Endothelial cell of umbilical vein (primary cell): Measurements from ENCODE around the gene KCNG2. TPM values are rescaled to one million over a fixed set of nuclear protein-coding genes. Genes with fewer than 3 reads are reported as not detected.

Experiments used
- BruUV-seq: library from RNA; stranded (reverse); fragments of 400-500 nt; replicated peaks from 2 replicates; lab custom pipeline; 2021; lab: Mats Ljungman, UMichigan
- CTCF ChIA-PET: fragments of 300-600, 350-600 bp; sonication (Branson Sonifier 250); formaldehyde crosslinking; loops from one replicate; lab custom pipeline; 2021; ENCODE audit warnings: antibody characterized with exemption, inconsistent platforms; lab: Charles Lee
- POLR2A ChIA-PET: fragments of 300-600, 350-600 bp; sonication (Branson Sonifier 250); formaldehyde crosslinking; loops from one replicate; lab custom pipeline; 2021; ENCODE audit warnings: antibody characterized with exemption, inconsistent platforms; lab: Charles Lee
- DNase-seq: peaks from one replicate; pipeline ENCODE4 v3.0.0-alpha.2; 2011; ENCODE audit warnings: low read depth, low spot score
- FAIRE-seq: peaks from 2 replicates; lab custom pipeline; 2011; peaks lifted over from hg19 to GRCh38; lab: Jason Lieb, UNC
- H2AFZ ChIP-seq: 2 replicates; pipeline ENCODE4 v1.6.0; 2012; ENCODE audit warnings: low read depth, low read length, control low read depth, inconsistent platforms
- H3K27ac ChIP-seq: 2 replicates; pipeline ENCODE4 v1.5.1; 2011; ENCODE audit warnings: low read depth, mild to moderate bottlenecking, control low read depth, low read length, moderate library complexity; ENCODE audit not compliant: insufficient read depth
- H3K27me3 ChIP-seq, 2 experiments: 2 replicates each; pipeline versions ENCODE4 v1.6.0 to v1.6.1; 2011; ENCODE audit warnings: low read length in 2 of 2, mixed read lengths in 1 of 2; ENCODE audit not compliant: control insufficient read depth in 2 of 2, insufficient read depth in 2 of 2
- H3K36me3 ChIP-seq, 2 experiments: 2 replicates in 1 of 2; 3 replicates in 1 of 2; pipeline ENCODE4 v1.5.1; 2011; ENCODE audit warnings: low read length in 2 of 2, mild to moderate bottlenecking in 1 of 2, moderate library complexity in 1 of 2; ENCODE audit not compliant: control insufficient read depth in 2 of 2, insufficient read depth in 2 of 2; ENCODE audit errors: extremely low read depth in 1 of 2
- H3K4me1 ChIP-seq: 3 replicates; pipeline ENCODE4 v1.5.1; 2011; ENCODE audit warnings: mild to moderate bottlenecking, low read length; ENCODE audit not compliant: control insufficient read depth, insufficient read depth; ENCODE audit errors: extremely low read depth
- H3K4me2 ChIP-seq: 2 replicates; pipeline ENCODE4 v1.6.1; 2011; ENCODE audit warnings: low read length, control low read depth, mixed read lengths; ENCODE audit not compliant: insufficient read depth
- H3K4me3 ChIP-seq, 3 experiments: fragments of 200-600 bp in 1 of 3; sonication (generic), shearing (Covaris generic) in 1 of 3; replicated peaks in 1 of 3; 2 replicates each; pipeline ENCODE4 v1.5.1; 2011 to 2016; ENCODE audit warnings: control low read depth in 3 of 3, low read length in 3 of 3, mild to moderate bottlenecking in 2 of 3, inconsistent platforms in 1 of 3, low read depth in 1 of 3, moderate library complexity in 1 of 3; ENCODE audit not compliant: insufficient read depth in 1 of 3
- H3K79me2 ChIP-seq: 2 replicates; pipeline ENCODE4 v1.6.0; 2012; ENCODE audit warnings: low read length, inconsistent platforms; ENCODE audit not compliant: control insufficient read depth, insufficient read depth
- H3K9ac ChIP-seq: replicated peaks from 2 replicates; pipeline ENCODE3; 2011; ENCODE audit warnings: low read length, control low read depth; ENCODE audit not compliant: insufficient read depth; ENCODE audit errors: extremely low read depth
- H3K9me1 ChIP-seq: replicated peaks from 3 replicates; pipeline ENCODE4 v1.6.0; 2011; ENCODE audit warnings: mild to moderate bottlenecking, low read length; ENCODE audit not compliant: control insufficient read depth, insufficient read depth; ENCODE audit errors: extremely low read depth
- H3K9me3 ChIP-seq: replicated peaks from 2 replicates; pipeline ENCODE4 v1.5.1; 2012; ENCODE audit warnings: low read length, inconsistent platforms; ENCODE audit not compliant: control insufficient read depth, insufficient read depth
- H4K20me1 ChIP-seq: replicated peaks from 2 replicates; pipeline ENCODE3; 2011; ENCODE audit warnings: mild to moderate bottlenecking, low read length; ENCODE audit not compliant: control insufficient read depth, insufficient read depth; ENCODE audit errors: extremely low read depth
- CTCF ChIP-seq, 2 donors: IDR thresholded peaks; 1 replicate in 1 of 2; 2 replicates in 1 of 2; pipeline ENCODE4 v1.5.1; 2011; ENCODE audit warnings: low read length in 2 of 2, mild to moderate bottlenecking in 2 of 2, moderate library complexity in 2 of 2, control low read depth in 1 of 2, inconsistent platforms in 1 of 2, low read depth in 1 of 2; ENCODE audit not compliant: insufficient read depth in 1 of 2; ENCODE audit errors: extremely low read depth in 1 of 2
- EZH2 ChIP-seq: IDR thresholded peaks from 2 replicates; pipeline ENCODE4 v1.6.1; 2012; ENCODE audit warnings: borderline replicate concordance, low read depth, mild to moderate bottlenecking, moderate library complexity, low read length, inconsistent platforms; ENCODE audit not compliant: severe bottlenecking
- FOS ChIP-seq: IDR thresholded peaks from 2 replicates; pipeline ENCODE4 v1.6.1; 2011; ENCODE audit warnings: mild to moderate bottlenecking, low read length, moderate library complexity, borderline replicate concordance; ENCODE audit not compliant: insufficient read depth
- GATA2 ChIP-seq: IDR thresholded peaks from 2 replicates; pipeline ENCODE4 v1.7.0; 2011; ENCODE audit warnings: low read depth, mild to moderate bottlenecking, moderate library complexity, mixed read lengths, low read length; ENCODE audit not compliant: insufficient read length, insufficient read depth
- JUN ChIP-seq: IDR thresholded peaks from 2 replicates; pipeline ENCODE4 v1.6.1; 2011; ENCODE audit warnings: borderline replicate concordance, low read depth; ENCODE audit not compliant: insufficient read length, insufficient read depth
- MYC ChIP-seq: IDR thresholded peaks from one replicate; pipeline ENCODE4 v1.6.1; 2011; ENCODE audit warnings: mild to moderate bottlenecking, low read depth, low read length
- POLR2A ChIP-seq: IDR thresholded peaks from 2 replicates; pipeline ENCODE4 v1.6.1; 2012; ENCODE audit warnings: low read depth, mild to moderate bottlenecking, control low read depth, low read length
- POLR2AphosphoS5 ChIP-seq: IDR thresholded peaks from 2 replicates; pipeline ENCODE4 v1.6.1; 2012; ENCODE audit warnings: low read depth, mild to moderate bottlenecking, control low read depth, low read length, moderate library complexity; ENCODE audit not compliant: insufficient read depth
- dilution Hi-C: fragments of 300-500 bp; cut with MboI; formaldehyde crosslinking; loops from one replicate; pipeline ENCODE4 v1.15.0; 2019; ENCODE audit warnings: low sequenced_read_pairs; ENCODE audit not compliant: extremely low pct_ligation_motif_present
- intact Hi-C: fragments of 100-400 bp; cut with micrococcal nuclease; formaldehyde crosslinking; loops from one replicate; pipeline ENCODE4 v1.10.0; 2022
- polyA plus RNA-seq, 4 experiments: library from polyadenylated mRNA; depleted of rRNA in 3 of 4; stranded (reverse) in 3 of 4; unstranded in 1 of 4; fragments of >200 nt; gene quantifications; 2 replicates each; pipeline versions ENCODE4 v1.2.1 to v1.2.3, GENCODE V29; 2011 to 2012; ENCODE audit warnings: missing spikeins in 1 of 4
- total RNA-seq: library from RNA; stranded (reverse); gene quantifications from 2 replicates; pipeline ENCODE4 v1.2.3, GENCODE V29; 2021
- TF ChIP-seq, protein P1 (sequence below): IDR thresholded peaks from 2 replicates; pipeline ENCODE4 v1.6.1; 2011; ENCODE audit not compliant: insufficient read depth, insufficient read length

KCNG2 gene
- total and polyA plus RNA-seq, 2 donors (not counting 3 experiments of a cell fraction or from before 2014, with no cell fraction given), result not detected

GRCh38 chr18:79931475-79931874 lies 133.7 kb downstream of the KCNG2 start:
- Histone ChIP-seq H3K9me3 (peaks cover 2% of the 10 kb centered on the region), H2AFZ (no peak overlapping the region), H3K9ac (no peak overlapping the region), H3K4me2 (no peak overlapping the region), H3K36me3 (peaks cover 0 to 19% of the 10 kb centered on the region in 2 experiments), H3K4me3 (no peak overlapping the region), H3K27ac (no peak overlapping the region), H3K9me1 (no peaks in the 10 kb centered on the region), H3K27me3 (no peaks in the 10 kb centered on the region), H3K4me1 (no peaks in the 10 kb centered on the region), H3K79me2 (peaks cover 29% of the 10 kb centered on the region), H4K20me1 (no peaks in the 10 kb centered on the region)
- TF ChIP-seq EZH2, result no peak
- no peak for TF ChIP-seq GATA2
- TF ChIP-seq POLR2AphosphoS5, result no peak
- no peak for TF ChIP-seq POLR2A
- no peak for TF ChIP-seq CTCF (IDR thresholded peaks at IDR 0.05; ENCODE audit: extremely low read depth in 1 of 2, insufficient read depth in 1 of 2, low read depth in 1 of 2, low read length in 2 of 2)
- TF ChIP-seq JUN, result no peak
- TF ChIP-seq FOS, result no peak
- TF ChIP-seq MYC, result no peak
- TF ChIP-seq, protein P1, sequence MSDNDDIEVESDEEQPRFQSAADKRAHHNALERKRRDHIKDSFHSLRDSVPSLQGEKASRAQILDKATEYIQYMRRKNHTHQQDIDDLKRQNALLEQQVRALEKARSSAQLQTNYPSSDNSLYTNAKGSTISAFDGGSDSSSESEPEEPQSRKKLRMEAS, result no peak
- no peak for DNase-seq
- FAIRE-seq, result no peak
- no TSS peak for BruUV-seq
- dilution Hi-C loops, result no loop called here
- POLR2A ChIA-PET, result no interaction called here
- CTCF ChIA-PET, result no interaction called here
- intact Hi-C loops, result no loop called here
